Kidney (tissue), 14 donors: ENCODE data around the gene HEPACAM2. TPM values are rescaled to one million over a fixed set of nuclear protein-coding genes. Genes with fewer than 3 reads are reported as not detected.

Source experiments
- DNase-seq, 5 donors: peaks; one replicate each; pipeline ENCODE4 v3.0.0-alpha.2; 2013 to 2020
- FAIRE-seq: peaks from 2 replicates; lab custom pipeline; 2012; peaks lifted over from hg19 to GRCh38; lab: Jason Lieb, UNC
- H3K27ac ChIP-seq, 2 donors: one replicate each; pipeline ENCODE4 v1.7.0; 2013; ENCODE audit warnings: low read depth in 2 of 2, low read length in 2 of 2, inconsistent platforms in 1 of 2
- H3K27me3 ChIP-seq: one replicate; pipeline ENCODE4 v1.7.1; 2013; ENCODE audit warnings: low read length, inconsistent platforms; ENCODE audit not compliant: control insufficient read depth, insufficient read depth
- H3K36me3 ChIP-seq, 3 donors: one replicate each; pipeline versions ENCODE4 v1.7.0 to v1.7.1; 2013; ENCODE audit warnings: low read length in 3 of 3, control low read depth in 1 of 3, inconsistent platforms in 1 of 3; ENCODE audit not compliant: insufficient read depth in 3 of 3, control insufficient read depth in 2 of 3
- H3K4me1 ChIP-seq, 3 donors: one replicate each; pipeline versions ENCODE4 v1.7.0 to v1.7.1; 2013; ENCODE audit warnings: low read length in 3 of 3, inconsistent platforms in 1 of 3, low read depth in 1 of 3; ENCODE audit not compliant: control insufficient read depth in 2 of 3, insufficient read depth in 2 of 3
- H3K4me3 ChIP-seq, 3 donors: one replicate each; pipeline versions ENCODE4 v1.7.0 to v1.8.1; 2013; ENCODE audit warnings: low read length in 3 of 3, control low read depth in 1 of 3, inconsistent platforms in 1 of 3
- H3K9ac ChIP-seq, 3 donors: one replicate each; pipeline versions ENCODE4 v1.7.0 to v1.7.1; 2013; ENCODE audit warnings: low read length in 3 of 3, control low read depth in 1 of 3, inconsistent platforms in 1 of 3
- H3K9me3 ChIP-seq, 3 donors: one replicate each; pipeline versions ENCODE4 v1.7.0 to v1.7.1; 2013; ENCODE audit warnings: low read length in 3 of 3, control low read depth in 1 of 3, inconsistent platforms in 1 of 3; ENCODE audit not compliant: control insufficient read depth in 2 of 3, insufficient read depth in 1 of 3
- intact Hi-C: fragments of 100-400 bp; cut with DNase I; formaldehyde crosslinking; loops from one replicate; pipeline ENCODE4 v1.11.1; 2022
- polyA plus RNA-seq: library from polyadenylated mRNA; stranded (reverse); fragments of 350-450 nt; fragmentation: Illumina TruSeq; extraction: RNeasy Lipid Tissue Mini Kit (QIAGEN cat#74804); gene quantifications from one replicate; pipeline ENCODE4 v1.2.3, GENCODE V29; 2014; ENCODE audit warnings: low read depth, low replicate concordance; ENCODE audit not compliant: insufficient read depth
- total RNA-seq: library from RNA; stranded (reverse); fragmentation: NEBNext Ultra II Directional; extraction: Animal tissue kit (Norgen Biotek cat#: 25700); gene quantifications from one replicate; pipeline ENCODE4 v1.2.1, GENCODE V29; 2021
- TF ChIP-seq, protein P1 (sequence below): IDR thresholded peaks from 3 replicates; pipeline ENCODE4 v1.5.1; 2012; ENCODE audit warnings: mild to moderate bottlenecking, moderate library complexity, borderline replicate concordance; ENCODE audit not compliant: insufficient read depth; ENCODE audit errors: extremely low read depth
- donor health status: control.
- donor health status: control.
- donor health status: control.
- donor health status: control.
- donor health status: control.
- donor health status: DM: yes; HTN: yes; CAD: no.
- donor health status: Normal renal cell carcinoma (clear cell type).

The HEPACAM2 gene
- total and polyA plus RNA-seq, 2 donors from 2014 or later: 2.5 to 15.1 TPM

DNA sequence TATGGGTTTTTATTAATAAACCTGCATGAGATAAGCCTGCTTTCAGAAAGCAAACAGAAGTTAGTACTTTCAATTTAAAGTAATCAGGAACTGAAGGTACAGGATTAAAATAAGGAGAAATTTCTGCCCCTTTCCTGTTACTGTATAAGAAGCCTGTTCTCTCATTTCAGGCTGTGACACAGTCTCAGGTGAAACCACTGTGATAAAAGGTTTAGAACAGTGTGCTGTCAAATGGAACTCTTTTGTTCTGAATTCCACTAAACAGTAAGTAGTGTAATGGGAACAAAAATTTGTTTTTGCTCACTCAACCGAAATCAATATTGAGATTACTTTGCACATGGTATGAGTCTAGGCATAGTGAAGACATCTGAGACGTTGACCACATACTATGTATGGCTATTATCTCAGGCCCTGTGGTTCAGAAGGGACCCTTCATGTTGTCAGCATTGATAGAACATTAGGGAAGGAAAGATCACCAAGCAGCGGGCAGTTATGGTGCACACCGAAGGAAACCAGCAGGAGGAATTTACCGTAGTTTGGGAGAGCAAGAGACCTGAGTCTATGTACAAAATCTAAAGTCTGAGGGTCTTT, 14.9 kb downstream of the HEPACAM2 start:
- Histone ChIP-seq H3K9me3 (no peaks in the 10 kb centered on the region), H3K4me3 (no peak overlapping the region), H3K4me1 (no peaks in the 10 kb centered on the region), H3K36me3 (no peaks in the 10 kb centered on the region), H3K27me3 (no peaks in the 10 kb centered on the region), H3K27ac (no peak overlapping the region), H3K9ac (no peak overlapping the region)
- FAIRE-seq (no peak), DNase-seq (no peak)
- intact Hi-C loops: no loop called here
- TF ChIP-seq, protein P1, sequence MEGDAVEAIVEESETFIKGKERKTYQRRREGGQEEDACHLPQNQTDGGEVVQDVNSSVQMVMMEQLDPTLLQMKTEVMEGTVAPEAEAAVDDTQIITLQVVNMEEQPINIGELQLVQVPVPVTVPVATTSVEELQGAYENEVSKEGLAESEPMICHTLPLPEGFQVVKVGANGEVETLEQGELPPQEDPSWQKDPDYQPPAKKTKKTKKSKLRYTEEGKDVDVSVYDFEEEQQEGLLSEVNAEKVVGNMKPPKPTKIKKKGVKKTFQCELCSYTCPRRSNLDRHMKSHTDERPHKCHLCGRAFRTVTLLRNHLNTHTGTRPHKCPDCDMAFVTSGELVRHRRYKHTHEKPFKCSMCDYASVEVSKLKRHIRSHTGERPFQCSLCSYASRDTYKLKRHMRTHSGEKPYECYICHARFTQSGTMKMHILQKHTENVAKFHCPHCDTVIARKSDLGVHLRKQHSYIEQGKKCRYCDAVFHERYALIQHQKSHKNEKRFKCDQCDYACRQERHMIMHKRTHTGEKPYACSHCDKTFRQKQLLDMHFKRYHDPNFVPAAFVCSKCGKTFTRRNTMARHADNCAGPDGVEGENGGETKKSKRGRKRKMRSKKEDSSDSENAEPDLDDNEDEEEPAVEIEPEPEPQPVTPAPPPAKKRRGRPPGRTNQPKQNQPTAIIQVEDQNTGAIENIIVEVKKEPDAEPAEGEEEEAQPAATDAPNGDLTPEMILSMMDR: no peak

DNA sequence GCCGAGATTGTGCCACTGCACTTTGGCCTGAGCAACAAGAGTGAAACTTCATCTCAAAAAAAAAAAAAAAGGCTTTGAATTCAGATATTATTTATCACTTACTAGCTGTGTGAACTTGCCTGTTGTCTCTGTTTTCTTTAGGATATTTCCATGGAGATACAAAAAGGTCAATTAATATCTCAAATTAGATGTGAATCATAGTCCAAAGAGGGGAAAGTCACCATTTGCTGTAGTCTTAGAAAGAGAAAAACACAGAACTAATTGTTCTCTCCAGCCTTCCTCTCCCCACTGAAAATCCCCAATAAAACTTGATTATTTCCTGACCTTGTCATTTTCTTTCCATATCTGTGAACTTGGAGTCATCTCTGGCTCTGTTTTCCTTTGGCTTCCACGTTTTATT, 21.2 kb downstream of the HEPACAM2 start:
- intact Hi-C loops: no loop called here
- H3K4me1 ChIP-seq: no peaks in the 10 kb centered on the region
- TF ChIP-seq, protein P1: no peak
- H3K9ac ChIP-seq: no peak overlapping the region
- no peaks in the 10 kb centered on the region for H3K27me3 ChIP-seq
- H3K4me3 ChIP-seq: no peak overlapping the region
- DNase-seq: no peak
- H3K27ac ChIP-seq: no peak overlapping the region
- H3K9me3 ChIP-seq: no peaks in the 10 kb centered on the region
- no peak for FAIRE-seq
- H3K36me3 ChIP-seq: no peaks in the 10 kb centered on the region

DNA sequence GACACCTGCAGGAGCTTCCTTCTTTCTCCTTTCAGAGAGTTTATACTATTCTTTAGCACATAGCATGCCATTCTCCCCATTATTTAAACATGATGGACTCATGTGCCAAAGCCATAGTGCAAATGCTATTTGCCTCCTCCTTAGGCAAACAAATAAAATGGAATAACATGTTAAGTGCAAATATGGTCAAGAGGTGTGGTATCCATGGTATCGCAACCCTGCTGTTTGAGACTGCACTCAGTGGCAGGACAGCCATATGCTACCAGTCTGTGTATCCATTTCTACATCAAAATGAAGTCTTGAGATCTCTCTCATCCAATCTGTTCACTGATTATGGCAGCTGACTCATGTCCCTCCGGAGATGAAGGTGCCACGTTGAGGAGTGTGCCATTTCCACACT, 22.8 kb downstream of the HEPACAM2 start:
- Histone ChIP-seq H3K4me3 (no peak overlapping the region), H3K9me3 (no peaks in the 10 kb centered on the region), H3K9ac (no peak overlapping the region), H3K36me3 (no peaks in the 10 kb centered on the region), H3K27me3 (no peaks in the 10 kb centered on the region), H3K4me1 (no peaks in the 10 kb centered on the region), H3K27ac (no peak overlapping the region)
- TF ChIP-seq, protein P1: no peak
- FAIRE-seq (no peak), DNase-seq (no peak)
- intact Hi-C loops: no loop called here
